Cardiac muscle cell (in vitro differentiated cells and primary cell): Measurements from ENCODE around the gene SEPTIN2. TPM values are rescaled to one million over a fixed set of nuclear protein-coding genes. Genes with fewer than 3 reads are reported as not detected.
"Not testable (repeated sequence)": the region's sequence is repeated elsewhere in the genome, so short reads cannot be mapped to it uniquely, and the experiment has no call there.

Source experiments
- DNase-seq, 2 donors: peaks; one replicate each; pipeline versions ENCODE4 v3.0.0 to v3.0.0-alpha.2; 2010 to 2017; ENCODE audit warnings: low read depth in 1 of 2, low spot score in 1 of 2
- H3K27ac ChIP-seq: fragments of 200-600 bp; sonication (generic); 2 replicates; pipeline ENCODE4 v1.5.1; 2016
- H3K27me3 ChIP-seq: fragments of 200-600 bp; sonication (generic); 2 replicates; pipeline ENCODE4 v1.6.0; 2016; ENCODE audit warnings: control low read depth
- H3K36me3 ChIP-seq: fragments of 200-600 bp; sonication (generic); 2 replicates; pipeline ENCODE4 v1.5.1; 2016; ENCODE audit warnings: control low read depth
- H3K4me1 ChIP-seq: fragments of 200-600 bp; sonication (generic); 2 replicates; pipeline ENCODE4 v1.8.1; 2017; ENCODE audit warnings: low read depth, mild to moderate bottlenecking, mixed run types
- H3K4me3 ChIP-seq: fragments of 200-600 bp; sonication (generic); 2 replicates; pipeline ENCODE4 v1.5.1; 2016; ENCODE audit warnings: mild to moderate bottlenecking
- H3K9me3 ChIP-seq: fragments of 200-600 bp; sonication (generic); 2 replicates; pipeline ENCODE4 v1.5.1; 2017; ENCODE audit warnings: low read depth, mild to moderate bottlenecking, control low read depth
- polyA plus RNA-seq: library from polyadenylated mRNA; unstranded; fragments of >200 nt; fragmentation: Nextera tagmentation; extraction: Ambion mirVana; gene quantifications from 2 replicates; pipeline ENCODE4 v1.2.1, GENCODE V29; 2016
- total RNA-seq: library from RNA; depleted of rRNA; stranded (reverse); fragments of >200 nt; gene quantifications from 2 replicates; pipeline ENCODE4 v1.2.3, GENCODE V29; 2016
- TF ChIP-seq, protein P1 (sequence below): IDR thresholded peaks from 2 replicates; pipeline ENCODE4 v1.5.1; 2012; ENCODE audit warnings: low read depth, mild to moderate bottlenecking, low read length

SEPTIN2 gene
- total and polyA plus RNA-seq, 2 experiments from 2014 or later, result 386 to 627 TPM

DNA sequence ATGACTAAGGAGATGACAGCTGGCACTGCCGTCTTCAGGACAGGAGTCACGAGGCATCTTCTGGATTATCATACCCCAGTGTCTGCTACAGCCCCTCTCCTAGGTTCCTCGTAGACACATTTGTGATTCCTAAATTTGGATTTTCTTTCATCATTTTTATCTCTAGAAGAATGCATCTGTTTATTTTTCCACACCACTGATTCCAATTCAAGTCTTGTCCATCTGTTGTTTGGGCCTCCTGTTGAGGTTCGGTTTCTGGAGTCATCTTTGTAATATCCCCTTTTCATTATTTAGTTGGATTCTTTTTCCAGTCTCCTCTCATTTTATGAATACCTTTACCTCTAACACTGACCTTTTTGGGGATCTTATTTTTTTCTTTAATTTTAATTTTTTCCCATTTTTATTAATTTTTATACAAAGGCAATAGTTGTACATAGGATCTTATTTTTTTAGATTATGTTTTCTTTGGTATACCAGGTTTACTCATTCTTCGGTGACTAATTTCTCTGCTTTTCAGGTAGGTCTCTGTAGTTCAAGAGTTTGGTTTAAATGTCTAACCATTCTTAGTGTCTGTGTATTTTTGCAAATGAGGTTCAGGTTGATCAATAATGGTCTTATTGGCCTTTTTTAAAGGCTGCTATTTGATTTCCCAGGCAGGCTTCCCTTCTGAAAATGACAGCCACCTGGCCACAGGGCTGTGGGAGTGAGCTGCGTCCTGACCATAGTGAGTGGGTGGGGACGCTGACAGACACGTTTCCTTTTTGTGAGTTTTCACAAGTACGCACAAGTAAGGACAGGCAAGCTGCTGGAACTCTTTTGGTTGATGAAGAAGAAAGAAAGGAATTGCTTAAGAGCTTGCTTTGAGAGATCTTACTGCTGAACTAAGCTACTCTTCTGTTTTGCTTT, 74.8 kb downstream of the SEPTIN2 start:
- Histone ChIP-seq H3K27ac (no peak overlapping the region), H3K27me3 (no peaks in the 10 kb centered on the region), H3K4me1 (no peaks in the 10 kb centered on the region), H3K9me3 (no peaks in the 10 kb centered on the region), H3K4me3 (no peak overlapping the region), H3K36me3 (no peaks in the 10 kb centered on the region)
- no peak for DNase-seq
- TF ChIP-seq, protein P1, sequence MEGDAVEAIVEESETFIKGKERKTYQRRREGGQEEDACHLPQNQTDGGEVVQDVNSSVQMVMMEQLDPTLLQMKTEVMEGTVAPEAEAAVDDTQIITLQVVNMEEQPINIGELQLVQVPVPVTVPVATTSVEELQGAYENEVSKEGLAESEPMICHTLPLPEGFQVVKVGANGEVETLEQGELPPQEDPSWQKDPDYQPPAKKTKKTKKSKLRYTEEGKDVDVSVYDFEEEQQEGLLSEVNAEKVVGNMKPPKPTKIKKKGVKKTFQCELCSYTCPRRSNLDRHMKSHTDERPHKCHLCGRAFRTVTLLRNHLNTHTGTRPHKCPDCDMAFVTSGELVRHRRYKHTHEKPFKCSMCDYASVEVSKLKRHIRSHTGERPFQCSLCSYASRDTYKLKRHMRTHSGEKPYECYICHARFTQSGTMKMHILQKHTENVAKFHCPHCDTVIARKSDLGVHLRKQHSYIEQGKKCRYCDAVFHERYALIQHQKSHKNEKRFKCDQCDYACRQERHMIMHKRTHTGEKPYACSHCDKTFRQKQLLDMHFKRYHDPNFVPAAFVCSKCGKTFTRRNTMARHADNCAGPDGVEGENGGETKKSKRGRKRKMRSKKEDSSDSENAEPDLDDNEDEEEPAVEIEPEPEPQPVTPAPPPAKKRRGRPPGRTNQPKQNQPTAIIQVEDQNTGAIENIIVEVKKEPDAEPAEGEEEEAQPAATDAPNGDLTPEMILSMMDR, result no peak

- no peaks in the 10 kb centered on the region for H3K27me3 ChIP-seq
- no peaks in the 10 kb centered on the region for H3K36me3 ChIP-seq
- no peaks in the 10 kb centered on the region for H3K9me3 ChIP-seq
- no peak overlapping the region for H3K4me3 ChIP-seq
- no peak overlapping the region for H3K27ac ChIP-seq
- TF ChIP-seq, protein P1, result peak; percentile 46
- no peaks in the 10 kb centered on the region for H3K4me1 ChIP-seq
- DNase-seq, result peak; percentile 40 to 52
Measured at GRCh38 chr2:241391892-241392665, 76.4 kb downstream of the SEPTIN2 start.

DNA sequence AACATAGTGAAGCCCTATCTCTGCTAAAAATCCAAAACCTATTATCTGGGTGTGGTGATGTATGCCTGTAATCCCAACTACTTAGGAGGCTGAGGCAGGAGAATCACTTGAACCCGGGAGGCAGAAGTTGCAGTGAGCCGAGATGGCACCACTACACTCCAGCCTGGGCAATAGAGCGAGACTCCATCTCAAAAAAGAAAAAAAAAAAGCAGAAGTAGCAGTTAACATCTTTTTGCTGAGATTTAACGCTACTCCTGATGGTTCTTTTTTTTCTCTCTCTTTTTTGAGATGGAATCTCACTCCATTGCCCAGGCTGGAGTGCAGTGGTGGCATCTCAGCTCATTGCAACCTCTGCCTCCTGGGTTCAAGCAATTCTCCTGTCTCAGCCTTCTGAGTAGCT, 77.0 kb downstream of the SEPTIN2 start:
- H3K36me3 ChIP-seq, H3K9me3 ChIP-seq, DNase-seq, H3K27me3 ChIP-seq, H3K27ac ChIP-seq, H3K4me1 ChIP-seq, H3K4me3 ChIP-seq: not testable (repeated sequence)

- TF ChIP-seq, protein P1, result no peak
- Histone ChIP-seq H3K27me3 (no peaks in the 10 kb centered on the region), H3K27ac (no peak overlapping the region), H3K36me3 (no peaks in the 10 kb centered on the region), H3K4me3 (no peak overlapping the region), H3K4me1 (no peaks in the 10 kb centered on the region), H3K9me3 (no peaks in the 10 kb centered on the region)
- DNase-seq, result no peak
Measured at GRCh38 chr2:241393524-241394196, 77.9 kb downstream of the SEPTIN2 start.

DNA sequence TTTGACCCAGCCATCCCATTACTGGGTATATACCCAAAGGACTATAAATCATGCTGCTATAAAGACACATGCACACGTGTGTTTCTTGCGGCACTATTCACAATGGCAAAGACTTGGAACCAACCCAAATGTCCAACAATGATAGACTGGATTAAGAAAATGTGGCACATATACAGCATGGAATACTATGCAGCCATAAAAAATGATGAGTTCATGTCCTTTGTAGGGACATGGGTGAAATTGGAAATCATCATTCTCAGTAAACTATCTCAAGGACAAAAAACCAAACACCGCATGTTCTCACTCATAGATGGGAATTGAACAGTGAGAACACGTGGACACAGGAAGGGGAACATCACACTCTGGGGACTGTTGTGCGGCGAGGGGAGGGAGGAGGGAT, 81.1 kb downstream of the SEPTIN2 start:
- H3K4me3 ChIP-seq, DNase-seq, H3K27me3 ChIP-seq, H3K4me1 ChIP-seq, H3K9me3 ChIP-seq, H3K27ac ChIP-seq, H3K36me3 ChIP-seq: not testable (repeated sequence)
